Activated T-helper 1 cell treated with Interleukin-2 at 50 U/mL for 16 hours (primary cell): Measurements from ENCODE around the gene AK9.
"Not testable (repeated sequence)": the region's sequence is repeated elsewhere in the genome, so short reads cannot be mapped to it uniquely, and the experiment has no call there.

Experiments
- DNase-seq: peaks from one replicate; pipeline ENCODE4 v3.0.0-alpha.2; 2020; ENCODE audit warnings: low read depth

The AK9 gene

DNA sequence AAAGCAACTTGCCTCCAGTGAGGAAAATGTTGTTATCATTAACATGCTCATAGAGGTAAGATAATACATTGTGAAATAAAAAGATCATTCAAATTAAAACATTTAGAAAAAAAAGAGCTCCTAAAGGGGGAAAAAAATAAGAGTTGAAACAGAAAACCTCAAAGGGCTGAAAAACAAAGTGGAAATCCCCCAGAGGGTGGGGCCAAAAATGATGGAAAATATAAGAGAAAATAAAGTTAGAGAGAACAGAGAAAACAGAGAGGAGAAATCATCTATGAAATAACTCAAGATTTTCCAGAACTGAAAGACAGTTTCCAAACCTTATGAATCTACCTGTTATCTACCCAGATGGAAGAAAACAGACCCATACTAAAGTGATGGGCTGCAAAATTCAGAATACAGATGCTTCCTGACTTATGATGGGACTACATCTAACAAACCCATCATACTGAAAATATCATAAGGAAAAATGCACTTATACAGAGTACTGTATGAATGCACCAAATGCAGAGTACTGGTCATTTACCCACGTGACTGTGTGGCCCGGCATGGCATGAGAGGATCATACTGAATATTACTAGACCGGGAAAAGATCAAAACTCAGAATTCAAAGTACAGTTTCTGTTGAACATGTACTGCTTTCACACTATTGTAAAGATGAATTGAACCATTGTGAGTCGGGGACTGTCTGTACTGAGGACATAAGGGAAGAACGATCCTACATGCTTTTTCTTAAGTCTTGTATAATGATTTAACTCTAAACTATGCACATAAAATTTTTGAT is 212.0 kb downstream of the AK9 start:
- DNase-seq, result no peak

DNA sequence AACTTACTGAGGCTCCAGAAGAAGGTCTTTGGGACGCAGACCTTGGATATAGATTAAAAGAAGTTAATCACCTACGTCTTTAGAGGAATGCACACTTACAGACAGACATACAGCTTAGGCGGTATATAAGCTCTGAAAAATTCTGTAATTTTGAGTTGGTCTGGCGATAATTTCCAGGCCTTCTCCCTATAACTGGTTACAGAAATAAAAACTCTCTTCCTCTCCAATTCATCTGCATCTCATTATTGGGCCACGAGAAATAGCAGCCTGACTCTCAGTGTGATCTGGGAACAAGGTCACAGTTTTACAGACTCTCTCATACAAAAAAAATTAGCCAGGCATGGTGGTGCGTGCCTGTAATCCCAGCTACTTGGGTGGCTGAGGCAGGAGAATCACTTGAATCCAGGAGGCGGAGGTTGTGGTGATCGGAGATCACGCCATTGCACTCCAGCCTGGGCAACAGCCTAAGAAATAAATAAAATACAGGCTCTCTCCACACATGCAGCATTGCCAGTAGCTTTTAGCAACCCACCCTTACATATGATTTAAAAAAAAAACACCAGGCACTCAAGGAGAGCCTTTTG is 212.7 kb downstream of the AK9 start:
- no peak for DNase-seq

DNA sequence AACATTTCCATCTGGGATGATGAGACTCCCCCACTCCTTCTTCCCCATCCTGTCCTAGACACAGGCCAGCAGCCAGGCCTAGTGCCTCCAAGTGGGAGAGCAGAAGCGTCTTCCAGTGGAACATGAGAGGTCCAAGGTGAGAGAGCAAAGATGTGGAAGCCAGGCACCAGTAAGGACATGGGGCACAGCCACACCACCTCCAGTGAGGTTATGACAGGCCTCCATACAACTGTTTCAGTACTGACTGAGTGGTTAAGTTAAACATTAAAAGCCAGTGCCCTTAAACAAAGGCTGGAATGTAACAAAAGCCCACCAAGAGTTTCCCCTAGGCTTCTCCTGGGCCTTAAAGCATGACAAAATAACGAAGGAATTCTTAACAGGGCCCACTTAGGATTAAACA is 213.3 kb downstream of the AK9 start:
- no peak for DNase-seq

DNA sequence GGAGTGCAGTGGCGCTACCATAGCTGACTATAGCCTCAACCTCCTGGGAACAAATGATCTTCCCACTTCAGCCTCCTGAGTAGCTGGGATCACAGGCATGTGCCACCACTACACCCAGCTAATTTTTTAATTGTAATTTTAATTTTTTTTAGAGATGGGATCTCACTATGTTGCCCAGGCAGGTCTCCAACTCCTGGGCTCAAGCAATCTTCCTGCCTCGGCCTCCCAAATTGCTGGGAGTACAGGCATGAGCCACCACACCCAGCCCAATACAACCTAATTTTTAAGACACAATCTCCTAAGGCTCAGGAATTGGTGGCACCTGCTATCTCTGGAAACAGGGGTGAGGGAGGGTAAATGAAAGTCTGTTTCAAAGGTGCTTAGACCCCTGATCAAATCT is 213.8 kb downstream of the AK9 start:
- DNase-seq, result no peak

DNA sequence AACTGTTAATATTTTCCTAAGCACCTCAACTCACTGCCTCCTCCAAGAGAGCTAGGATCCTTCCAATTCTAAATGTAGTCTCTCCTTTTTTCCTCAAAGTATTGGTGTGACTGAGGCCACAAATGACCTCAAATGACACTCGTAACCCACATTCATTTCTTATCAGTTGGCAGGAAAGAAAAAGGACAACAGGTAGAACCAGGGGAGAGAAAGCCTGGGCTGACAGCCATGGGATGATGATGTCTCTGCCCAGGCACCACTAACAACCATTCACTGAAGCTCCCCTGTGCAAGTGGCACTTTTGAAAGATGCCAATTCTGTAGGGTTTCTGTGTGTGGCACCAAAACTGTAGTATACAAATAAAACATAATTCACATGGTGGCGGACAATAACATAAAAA is 215.4 kb downstream of the AK9 start:
- no peak for DNase-seq

DNA sequence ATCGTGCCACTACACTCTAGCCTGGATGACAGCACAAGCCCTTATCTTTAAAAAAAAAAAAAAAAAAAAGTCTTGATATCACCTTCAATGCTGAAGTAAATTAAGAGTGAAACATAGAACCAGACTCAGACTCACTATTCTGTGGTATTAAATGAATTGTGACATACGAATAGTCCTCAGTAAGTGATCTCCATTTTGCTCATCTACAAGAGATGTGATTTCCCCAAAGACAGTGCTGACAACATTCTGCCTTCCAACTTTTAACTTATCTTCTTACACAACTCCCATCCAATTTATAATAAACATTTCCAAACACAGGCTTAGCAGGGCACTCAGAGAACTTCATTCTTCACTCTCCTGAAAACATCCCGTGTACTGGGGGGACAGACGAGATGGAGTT is 216.0 kb downstream of the AK9 start:
- DNase-seq, result no peak

DNA sequence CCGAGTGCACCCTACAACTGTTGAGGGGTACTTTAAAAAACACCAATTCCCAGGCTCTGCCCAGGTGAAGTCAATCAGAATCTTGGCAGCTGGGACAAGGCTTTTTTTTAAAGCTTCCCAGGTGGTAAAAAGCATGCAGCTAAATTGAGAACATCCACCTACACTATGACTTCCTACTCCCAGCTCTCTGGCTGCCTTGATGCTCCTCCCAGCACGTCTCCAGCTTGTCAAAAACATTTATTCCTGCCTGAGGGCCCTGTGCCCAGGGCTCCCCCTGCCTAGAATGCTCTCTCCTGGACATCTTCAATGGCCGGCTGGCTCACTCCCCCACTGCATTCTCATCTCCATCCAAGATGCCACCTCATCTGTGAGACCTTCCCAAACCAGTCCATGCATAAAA is 217.9 kb downstream of the AK9 start:
- no peak for DNase-seq

DNA sequence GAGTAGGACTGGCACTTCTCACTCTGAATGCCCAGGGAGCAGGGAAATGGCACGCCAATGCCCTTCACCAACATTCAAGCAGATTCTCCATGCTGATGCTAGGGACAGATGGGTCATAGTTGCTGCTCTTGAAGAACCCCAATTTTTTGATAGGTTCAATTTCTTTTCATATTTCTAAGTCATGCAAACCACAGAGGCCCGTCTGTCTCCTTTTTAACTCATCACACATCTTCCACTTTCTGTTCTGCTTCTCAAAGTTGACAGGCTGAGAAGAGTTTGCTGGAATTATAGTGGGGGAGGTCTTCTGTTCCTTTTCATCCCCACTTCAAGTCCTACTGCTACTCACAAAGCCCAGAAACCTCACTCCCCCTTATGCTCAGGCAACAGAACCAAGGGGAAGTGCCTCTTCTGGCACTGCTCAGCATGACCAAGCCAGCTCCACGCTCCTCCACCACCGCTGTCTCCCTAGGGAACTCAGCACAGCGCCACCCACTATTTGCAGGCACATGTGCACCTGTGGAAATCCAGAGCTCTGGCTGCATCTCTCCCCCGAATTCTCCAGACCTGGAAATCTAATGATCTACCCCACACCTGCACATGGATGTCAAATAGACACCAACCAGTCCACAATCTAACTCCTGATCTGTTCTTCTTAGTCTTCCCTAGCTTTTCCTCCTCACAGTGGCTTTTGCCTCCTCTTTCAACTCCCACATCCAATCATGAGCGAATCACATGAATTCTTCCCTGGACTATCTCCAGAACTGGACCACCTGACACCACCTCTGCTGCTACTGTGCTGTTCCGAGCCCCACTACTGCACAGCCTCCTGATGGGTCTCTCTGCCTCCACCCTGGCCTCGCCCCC is 218.6 kb downstream of the AK9 start:
- DNase-seq, result no peak

DNA sequence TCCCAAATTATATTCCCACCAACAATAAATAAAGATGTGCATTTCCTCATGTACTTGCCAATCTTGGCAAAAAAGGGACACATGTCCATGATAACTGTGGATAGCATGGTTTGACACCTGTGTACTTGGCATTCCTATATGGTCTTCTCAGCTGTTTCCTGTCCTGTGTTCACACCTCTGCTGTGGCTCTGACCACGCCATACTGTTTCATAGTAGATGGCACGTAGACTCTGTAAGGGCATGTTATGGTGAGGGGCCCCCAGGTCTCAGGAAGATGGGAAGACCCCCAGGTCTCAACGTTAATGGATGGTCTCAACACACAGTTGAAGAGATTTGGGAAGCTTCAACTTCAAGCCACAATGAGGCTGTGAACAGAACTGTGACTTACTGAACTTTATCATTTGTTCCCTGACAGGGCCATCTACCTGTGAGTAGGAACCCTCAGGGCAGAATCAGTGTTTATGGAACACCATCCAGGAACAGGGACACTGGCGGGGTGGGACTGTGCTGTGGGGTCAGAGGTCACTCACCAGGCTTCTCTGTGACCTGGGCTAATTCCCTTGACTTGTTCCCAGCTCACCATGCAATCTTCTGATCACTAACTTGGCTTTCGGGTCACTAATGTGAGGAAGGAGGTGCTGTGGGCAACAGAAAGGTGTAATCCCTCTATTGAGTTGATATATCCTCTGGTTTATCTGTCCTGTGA is 219.7 kb downstream of the AK9 start:
- no peak for DNase-seq

DNA sequence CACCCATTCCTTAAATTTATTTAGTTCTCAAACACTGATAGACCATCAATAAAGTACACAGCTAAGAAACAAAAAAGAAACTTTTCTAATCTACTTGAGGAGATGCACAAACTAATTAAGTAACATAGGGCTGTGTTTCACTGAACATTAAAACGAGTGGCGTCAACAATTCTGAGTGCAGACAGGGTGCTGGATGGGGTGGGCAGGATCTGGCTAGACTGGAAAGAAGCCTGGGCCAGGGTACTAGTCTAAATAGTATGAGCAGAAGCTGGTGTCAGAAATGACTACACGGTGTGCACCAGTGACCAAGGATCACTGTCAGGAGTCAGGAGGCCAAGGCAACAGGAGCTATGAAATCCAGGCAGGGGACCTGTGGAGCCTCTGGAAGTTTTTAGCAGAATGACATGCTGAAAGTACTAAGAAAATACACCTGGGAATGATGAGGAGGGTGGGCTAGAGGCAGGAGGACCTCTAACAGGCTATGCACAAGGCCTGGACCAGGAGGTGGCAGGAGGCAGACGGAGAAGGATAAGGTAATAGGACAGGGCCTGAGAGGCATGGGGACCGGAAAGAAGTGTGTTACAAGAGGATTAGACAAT is 221.3 kb downstream of the AK9 start:
- DNase-seq, result no peak

DNA sequence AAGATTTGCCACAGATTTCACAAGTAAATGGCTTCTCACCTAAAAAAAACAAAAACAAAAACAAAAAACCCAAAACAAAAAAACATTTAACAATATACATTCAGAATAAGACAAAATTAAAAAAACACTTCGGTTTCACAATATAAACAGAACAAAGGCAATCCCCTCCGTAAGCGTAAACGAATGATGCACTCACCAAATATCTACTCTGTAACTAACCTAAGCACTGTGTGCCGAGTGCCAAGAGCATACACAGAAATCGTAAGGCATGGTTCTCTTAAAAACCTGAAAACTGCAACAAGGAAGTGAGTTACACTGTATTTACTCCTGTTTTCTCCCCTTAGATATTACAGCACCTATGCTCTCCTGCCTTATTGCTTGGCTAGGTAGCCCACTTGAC is 223.3 kb downstream of the AK9 start:
- DNase-seq, result no peak

DNA sequence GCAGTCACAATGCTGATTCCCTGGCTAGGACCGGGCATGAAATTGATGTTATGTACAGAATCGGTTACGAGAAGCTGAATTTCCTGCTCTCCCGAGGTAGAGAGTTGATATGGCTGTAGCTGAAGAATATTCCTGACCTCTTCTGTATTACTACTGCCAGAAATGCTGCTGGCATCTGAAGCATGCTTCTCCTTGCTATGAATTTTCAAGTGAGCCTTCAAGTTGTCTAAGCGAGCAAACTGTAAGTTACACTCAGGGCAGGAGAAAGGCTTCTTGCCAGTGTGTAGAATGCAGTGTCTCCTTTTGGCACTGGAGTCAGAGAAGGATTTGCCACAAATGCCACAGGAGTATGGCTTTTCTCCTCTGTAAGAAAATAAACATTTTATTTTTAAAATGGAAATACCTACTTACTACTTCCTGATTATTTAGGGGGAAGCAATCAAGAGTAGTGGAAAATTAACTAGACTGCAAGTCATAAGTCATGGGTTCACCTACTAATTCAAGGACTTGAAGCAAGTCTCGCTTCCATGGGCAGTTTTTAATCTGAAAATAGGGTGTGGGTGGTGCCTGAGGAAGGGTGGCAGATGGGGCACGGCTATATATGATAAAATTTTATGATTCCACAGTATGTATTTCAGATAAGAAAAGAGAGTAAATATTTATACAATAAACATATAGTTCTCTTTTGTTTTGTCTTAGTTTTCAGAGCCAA is 224.6 kb downstream of the AK9 start:
- DNase-seq, result no peak

DNA sequence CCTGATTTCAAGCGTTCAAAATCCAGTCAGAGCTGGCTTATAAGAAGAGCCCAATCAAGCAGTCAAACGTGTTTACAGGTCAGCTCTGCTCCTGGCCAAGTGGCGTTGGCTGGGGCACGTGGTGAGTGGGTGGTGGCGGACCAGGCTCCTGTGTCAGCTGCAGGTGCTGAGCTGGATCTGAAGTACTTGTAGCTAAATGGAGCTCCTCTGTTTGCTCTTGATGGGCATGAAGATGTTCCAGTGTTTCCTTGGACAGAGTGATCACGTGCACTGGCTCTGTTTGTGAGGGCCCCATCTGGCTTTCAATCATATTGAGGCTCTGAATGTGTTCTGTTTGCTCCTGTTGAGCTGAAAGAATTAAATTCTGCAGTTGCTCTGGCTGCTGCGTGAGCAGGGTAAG is 225.2 kb downstream of the AK9 start:
- no peak for DNase-seq

DNA sequence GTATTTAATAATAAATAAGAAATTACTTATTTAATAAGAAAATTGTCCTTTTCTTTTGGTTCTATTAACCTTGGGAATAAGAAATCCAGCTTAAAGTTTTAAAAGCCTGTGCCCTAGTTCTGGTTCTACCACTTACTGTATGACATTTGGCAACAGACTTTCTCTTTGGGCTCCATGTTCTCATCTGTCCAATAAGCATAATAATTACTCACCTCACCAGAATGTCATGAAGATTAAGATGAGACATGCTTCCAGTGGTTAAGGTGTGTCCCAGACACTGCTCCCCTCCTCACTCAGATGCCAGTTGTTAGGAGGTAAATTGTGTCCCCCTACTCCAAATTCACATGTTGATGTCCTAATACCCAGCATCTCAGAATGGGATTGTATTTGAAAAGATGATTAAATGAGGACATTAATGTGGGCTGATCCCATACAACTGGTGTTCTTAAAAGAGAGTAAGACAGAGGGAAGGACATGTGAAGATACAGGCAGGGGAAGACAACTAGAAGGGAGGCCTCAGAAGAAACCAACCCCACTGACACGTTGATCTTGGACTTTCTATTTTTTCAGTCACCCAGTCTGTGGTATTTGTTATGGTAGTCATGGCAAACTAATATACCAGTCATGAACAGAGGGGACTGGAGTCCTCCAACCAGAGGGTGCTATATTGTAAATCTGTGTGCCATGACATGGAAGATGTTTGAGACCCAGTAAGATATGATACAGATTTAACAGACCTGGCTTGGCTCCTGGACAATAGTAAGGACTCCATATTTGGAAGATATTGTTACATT is 229.1 kb downstream of the AK9 start:
- no peak for DNase-seq

DNA sequence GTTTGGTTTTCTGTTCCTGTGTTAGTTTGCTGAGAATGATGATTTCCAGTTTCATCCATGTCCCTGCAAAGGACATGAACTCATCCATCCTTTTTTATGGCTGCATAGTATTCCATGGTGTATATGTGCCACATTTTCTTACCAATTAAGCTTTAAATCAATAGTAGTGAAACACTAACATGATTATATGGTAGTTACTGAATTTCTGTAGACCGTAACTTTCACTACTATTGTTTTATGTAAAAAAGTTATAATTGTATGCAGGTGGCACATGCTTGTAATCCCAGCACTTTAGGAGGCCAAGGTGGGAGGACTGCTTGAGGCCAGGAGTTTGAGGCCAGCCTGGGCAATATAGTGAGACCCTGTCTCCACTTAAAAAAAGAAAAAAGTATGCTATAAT is 229.8 kb downstream of the AK9 start:
- DNase-seq, result not testable (repeated sequence)

DNA sequence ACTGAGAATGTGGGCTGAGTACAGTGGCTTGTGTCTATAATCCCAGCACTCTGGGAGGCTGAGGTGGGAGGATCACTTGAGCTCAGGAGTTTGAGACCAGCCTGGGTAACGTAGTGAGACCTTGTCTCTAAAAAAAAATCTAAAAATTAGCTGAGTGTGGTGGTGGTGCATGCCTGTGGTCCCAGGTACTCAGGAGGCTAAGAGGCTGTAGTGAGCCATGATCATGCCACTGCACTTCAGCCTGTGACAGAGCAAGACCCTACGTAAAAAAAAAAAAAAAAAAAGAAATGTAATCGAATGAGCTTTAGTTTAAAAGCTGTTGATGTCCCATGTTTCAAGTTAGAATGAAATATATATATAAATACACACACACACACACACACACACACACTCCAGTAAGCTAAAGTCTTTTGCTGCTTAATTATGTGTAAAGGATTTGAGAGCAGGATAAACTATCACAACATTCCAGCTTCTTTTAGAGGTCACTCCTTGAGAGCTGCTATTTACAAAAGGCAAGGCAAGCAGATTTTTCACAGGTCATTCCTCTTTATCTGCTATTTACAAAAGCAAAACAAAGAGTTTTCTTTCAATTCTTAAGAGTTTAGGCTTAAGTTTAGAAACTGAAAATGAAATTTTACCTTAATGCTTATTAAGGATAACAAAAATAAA is 230.7 kb downstream of the AK9 start:
- DNase-seq, result no peak

DNA sequence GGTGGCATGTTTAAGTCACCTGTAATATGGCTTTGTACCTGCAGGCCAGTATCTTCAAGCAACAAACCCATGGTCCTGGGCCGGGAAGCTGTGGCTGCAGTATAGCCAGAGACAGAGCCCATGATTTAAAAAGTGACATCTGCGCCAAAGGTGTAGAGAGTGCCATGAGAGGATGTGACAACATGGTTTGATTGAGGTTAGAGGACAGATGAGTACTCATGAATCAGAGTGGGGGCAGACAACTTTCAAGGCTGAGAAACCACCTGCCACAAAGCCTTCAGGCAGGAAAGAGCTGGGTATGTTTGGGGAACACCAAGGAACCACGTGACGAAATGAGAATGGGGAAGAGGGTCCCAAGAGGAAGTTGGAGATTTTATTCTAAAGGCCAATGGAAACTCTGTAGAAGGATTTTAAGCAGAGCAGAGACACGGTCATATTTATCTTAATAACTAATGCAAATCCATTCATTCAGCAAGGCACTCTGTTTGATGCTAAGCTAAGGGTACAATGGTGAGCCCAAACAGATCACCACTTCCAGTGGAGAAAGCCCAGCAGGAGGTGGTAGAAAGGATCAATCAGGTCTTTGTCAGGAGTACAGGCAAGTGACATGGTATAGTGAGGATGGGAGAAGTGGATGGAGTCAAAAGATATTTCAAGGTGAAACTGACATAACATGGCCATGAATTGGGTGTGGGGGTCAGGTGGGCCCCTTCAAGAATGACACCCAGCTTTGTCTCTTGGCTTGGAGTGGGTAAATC is 232.0 kb downstream of the AK9 start:
- DNase-seq, result no peak

DNA sequence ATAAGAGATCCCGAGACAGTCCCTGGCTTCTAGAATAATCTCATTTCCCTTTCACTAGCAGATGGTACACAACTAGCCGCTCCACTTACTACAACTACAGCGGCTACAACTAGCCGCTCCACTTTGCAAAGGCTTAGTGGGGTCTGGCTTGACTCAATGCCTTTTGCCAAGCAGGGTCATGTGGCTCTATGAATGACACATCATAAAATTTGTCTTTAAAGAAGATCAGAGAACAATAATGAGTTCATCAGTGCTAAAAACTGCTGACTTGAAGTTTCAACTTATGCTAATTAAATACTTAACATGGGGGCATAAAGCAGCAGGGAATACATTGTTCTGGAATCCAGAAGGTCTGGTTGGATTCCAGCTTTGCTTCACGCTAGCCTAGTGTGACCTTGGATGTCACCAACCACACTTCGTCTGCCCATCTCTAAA is 233.4 kb downstream of the AK9 start:
- DNase-seq, result no peak
